ENCODE data around the gene RPUSD3.
"Not testable (repeated sequence)": the region's sequence is repeated elsewhere in the genome, so short reads cannot be mapped to it uniquely, and the experiment has no call there.

- TF ChIP-seq, protein P1, sequence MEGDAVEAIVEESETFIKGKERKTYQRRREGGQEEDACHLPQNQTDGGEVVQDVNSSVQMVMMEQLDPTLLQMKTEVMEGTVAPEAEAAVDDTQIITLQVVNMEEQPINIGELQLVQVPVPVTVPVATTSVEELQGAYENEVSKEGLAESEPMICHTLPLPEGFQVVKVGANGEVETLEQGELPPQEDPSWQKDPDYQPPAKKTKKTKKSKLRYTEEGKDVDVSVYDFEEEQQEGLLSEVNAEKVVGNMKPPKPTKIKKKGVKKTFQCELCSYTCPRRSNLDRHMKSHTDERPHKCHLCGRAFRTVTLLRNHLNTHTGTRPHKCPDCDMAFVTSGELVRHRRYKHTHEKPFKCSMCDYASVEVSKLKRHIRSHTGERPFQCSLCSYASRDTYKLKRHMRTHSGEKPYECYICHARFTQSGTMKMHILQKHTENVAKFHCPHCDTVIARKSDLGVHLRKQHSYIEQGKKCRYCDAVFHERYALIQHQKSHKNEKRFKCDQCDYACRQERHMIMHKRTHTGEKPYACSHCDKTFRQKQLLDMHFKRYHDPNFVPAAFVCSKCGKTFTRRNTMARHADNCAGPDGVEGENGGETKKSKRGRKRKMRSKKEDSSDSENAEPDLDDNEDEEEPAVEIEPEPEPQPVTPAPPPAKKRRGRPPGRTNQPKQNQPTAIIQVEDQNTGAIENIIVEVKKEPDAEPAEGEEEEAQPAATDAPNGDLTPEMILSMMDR (tag by site-specific recombination; IDR thresholded peaks at IDR 0.05) = not testable (repeated sequence)
- not testable (repeated sequence) for TF ChIP-seq ZXDB, RBAK, ZBTB1, PATZ1, ZNF239 (tag by site-specific recombination; IDR thresholded peaks at IDR 0.05)
- TF ChIP-seq, protein P2, sequence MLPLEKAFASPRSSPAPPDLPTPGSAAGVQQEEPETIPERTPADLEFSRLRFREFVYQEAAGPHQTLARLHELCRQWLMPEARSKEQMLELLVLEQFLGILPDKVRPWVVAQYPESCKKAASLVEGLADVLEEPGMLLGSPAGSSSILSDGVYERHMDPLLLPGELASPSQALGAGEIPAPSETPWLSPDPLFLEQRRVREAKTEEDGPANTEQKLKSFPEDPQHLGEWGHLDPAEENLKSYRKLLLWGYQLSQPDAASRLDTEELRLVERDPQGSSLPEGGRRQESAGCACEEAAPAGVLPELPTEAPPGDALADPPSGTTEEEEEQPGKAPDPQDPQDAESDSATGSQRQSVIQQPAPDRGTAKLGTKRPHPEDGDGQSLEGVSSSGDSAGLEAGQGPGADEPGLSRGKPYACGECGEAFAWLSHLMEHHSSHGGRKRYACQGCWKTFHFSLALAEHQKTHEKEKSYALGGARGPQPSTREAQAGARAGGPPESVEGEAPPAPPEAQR (tag by site-specific recombination; IDR thresholded peaks at IDR 0.05) = not testable (repeated sequence)
These were observed 21.4 kb upstream of the RPUSD3 start for GRCh38 chr3:9865125-9865637.

Measured in HEK293 (cell line).